ENCODE measurements around the gene TEX2.

The TEX2 gene

DNA sequence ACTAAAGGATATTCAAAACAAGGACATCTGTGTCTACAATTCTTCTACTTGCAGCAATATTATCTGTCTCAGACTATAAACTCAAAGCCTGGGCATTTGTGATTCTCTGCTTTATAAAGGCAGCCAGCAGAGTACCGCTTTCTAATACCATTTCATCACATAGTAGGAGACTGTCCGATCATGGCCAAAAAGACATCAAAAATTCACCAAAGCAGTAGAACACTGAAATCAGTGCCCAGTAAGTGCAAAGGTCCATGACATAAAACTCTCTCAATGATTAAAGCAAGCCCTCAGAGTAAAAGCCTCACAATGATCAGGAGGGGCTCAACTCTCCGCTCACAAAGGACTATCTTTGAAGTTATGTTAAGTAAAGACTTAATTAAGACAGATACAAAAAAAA is 156.1 kb downstream of the TEX2 start:
- TF ChIP-seq, protein P1, sequence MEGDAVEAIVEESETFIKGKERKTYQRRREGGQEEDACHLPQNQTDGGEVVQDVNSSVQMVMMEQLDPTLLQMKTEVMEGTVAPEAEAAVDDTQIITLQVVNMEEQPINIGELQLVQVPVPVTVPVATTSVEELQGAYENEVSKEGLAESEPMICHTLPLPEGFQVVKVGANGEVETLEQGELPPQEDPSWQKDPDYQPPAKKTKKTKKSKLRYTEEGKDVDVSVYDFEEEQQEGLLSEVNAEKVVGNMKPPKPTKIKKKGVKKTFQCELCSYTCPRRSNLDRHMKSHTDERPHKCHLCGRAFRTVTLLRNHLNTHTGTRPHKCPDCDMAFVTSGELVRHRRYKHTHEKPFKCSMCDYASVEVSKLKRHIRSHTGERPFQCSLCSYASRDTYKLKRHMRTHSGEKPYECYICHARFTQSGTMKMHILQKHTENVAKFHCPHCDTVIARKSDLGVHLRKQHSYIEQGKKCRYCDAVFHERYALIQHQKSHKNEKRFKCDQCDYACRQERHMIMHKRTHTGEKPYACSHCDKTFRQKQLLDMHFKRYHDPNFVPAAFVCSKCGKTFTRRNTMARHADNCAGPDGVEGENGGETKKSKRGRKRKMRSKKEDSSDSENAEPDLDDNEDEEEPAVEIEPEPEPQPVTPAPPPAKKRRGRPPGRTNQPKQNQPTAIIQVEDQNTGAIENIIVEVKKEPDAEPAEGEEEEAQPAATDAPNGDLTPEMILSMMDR (IDR thresholded peaks at IDR 0.05; ENCODE audit: low read length) = no peak
- TF ChIP-seq EZH2 (IDR thresholded peaks at IDR 0.05; ENCODE audit: borderline replicate concordance, low read length) = no peak
- no peaks in the 10 kb centered on the region for H3K4me1 ChIP-seq (ENCODE audit: insufficient read depth, low read length, severe bottlenecking)
- H3K79me2 ChIP-seq (ENCODE audit: insufficient read depth, low read length) = no peaks in the 10 kb centered on the region
- no peaks in the 10 kb centered on the region for H3K36me3 ChIP-seq (ENCODE audit: insufficient read depth, low read length)
- no peaks in the 10 kb centered on the region for H4K20me1 ChIP-seq (ENCODE audit: insufficient read depth, low read length)
- no peaks in the 10 kb centered on the region; the same call in 1 of the 2 replicates for H3K27me3 ChIP-seq (ENCODE audit: insufficient read depth, low read length)
- H3K27ac ChIP-seq (ENCODE audit: low read depth, low read length, poor library complexity, severe bottlenecking) = no peak overlapping the region
- H3K4me3 ChIP-seq (ENCODE audit: low read depth, low read length, poor library complexity, severe bottlenecking) = no peak overlapping the region
- no peak overlapping the region for H3K4me2 ChIP-seq (ENCODE audit: low read length)
- H3K9me3 ChIP-seq (ENCODE audit: low read length) = no peaks in the 10 kb centered on the region
- no peaks in the 10 kb centered on the region for H3K9me2 ChIP-seq (ENCODE audit: low read depth, low read length)
- H2AFZ ChIP-seq (ENCODE audit: low read length) = no peak overlapping the region
- no peak overlapping the region for H3K9ac ChIP-seq (ENCODE audit: low read length)
- no peaks in the 10 kb centered on the region for H3F3A ChIP-seq (ENCODE audit: insufficient read depth, low read length)

DNA sequence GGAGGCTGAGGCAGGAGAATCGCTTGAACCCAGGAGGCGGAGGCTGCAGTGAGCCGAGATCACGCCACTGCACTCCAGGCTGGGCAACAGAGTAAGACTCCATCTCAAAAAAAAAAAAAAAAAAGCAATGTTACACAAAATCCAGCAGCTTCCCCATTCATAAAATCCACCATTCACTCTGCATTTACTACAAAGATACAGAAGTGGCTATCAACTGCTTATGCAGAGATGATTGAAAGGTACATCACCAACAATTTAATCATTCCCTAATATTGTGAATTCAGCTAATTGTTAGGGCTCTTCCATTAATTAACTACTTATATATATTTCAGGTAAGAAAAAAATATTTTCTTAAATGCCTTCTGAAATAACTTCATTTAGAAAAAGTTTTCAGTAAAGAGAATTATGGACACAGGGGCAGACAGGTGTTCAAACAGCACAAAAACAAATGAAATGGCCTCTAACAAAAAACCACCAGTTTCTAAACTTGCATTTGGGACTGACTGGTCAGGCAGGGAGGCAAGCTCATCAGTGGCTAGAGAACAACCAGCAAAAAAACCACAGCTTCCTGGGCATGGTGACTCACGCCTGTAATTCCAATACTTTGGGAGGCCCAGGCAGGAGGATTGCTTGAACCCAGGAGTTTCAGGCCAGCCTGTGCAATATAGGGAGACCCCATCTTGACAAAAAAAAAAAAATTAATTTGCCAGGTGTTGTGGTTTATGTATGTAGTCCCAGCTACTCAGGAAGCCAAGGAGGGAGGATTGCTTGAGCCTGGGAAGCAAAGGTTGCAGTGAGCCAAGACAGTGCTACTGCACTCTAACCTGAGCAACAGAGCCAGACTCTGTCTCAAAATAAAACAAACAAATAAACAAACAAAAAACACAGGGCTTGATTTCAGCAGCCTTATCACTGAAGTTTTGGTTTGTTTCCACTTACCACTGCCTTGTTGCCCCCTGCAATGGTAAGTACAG is 159.4 kb downstream of the TEX2 start:
- H3F3A ChIP-seq (ENCODE audit: insufficient read depth, low read length) = no peaks in the 10 kb centered on the region
- no peak overlapping the region for H3K4me3 ChIP-seq (ENCODE audit: low read depth, low read length, poor library complexity, severe bottlenecking)

DNA sequence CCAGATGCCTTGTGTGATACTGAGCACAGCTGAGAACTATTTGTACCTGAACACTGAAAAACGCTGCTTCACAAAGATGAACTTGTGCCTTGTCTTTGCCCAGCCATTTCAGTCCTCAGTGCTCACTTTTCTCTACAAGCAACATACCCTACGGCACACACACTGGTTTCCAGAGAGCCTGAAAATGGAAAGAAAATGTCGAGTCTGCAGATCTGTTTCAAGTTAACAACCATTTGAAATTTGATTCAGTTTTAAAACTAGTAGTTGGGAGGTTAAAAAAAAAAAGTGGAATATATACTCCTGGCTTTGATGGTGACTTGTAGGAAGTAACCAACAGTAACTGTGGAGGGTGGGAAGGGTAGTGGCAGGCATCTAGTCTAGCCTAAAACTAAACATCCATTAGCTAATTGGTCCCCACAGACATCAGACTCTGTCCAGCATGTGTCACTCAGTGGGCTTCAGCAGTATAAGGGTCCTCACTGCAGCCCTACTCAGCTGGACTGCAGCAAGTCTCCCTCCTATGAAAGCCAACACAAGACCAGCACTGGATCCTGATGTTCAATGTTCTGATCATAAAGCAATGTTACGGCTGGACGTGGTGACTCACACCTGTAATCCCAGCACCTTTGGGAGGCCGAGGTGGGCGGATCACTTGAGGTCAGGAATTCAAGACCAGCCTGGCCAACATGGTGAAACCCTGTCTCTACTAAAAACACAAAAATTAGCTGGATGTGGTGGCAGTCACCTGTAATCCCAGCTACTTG is 160.3 kb downstream of the TEX2 start:
- no peak overlapping the region for H3K4me2 ChIP-seq (ENCODE audit: low read length)
- no peaks in the 10 kb centered on the region for H3K36me3 ChIP-seq (ENCODE audit: insufficient read depth, low read length)
- H2AFZ ChIP-seq (ENCODE audit: low read length) = no peak overlapping the region
- TF ChIP-seq EZH2 (IDR thresholded peaks at IDR 0.05; ENCODE audit: borderline replicate concordance, low read length) = no peak
- TF ChIP-seq, protein P1 (IDR thresholded peaks at IDR 0.05; ENCODE audit: low read length) = no peak
- H3F3A ChIP-seq (ENCODE audit: insufficient read depth, low read length) = no peaks in the 10 kb centered on the region
- H3K27ac ChIP-seq (ENCODE audit: low read depth, low read length, poor library complexity, severe bottlenecking) = no peak overlapping the region
- no peak overlapping the region for H3K9ac ChIP-seq (ENCODE audit: low read length)
- no peaks in the 10 kb centered on the region; the same call in 1 of the 2 replicates for H3K27me3 ChIP-seq (ENCODE audit: insufficient read depth, low read length)
- H3K9me2 ChIP-seq (ENCODE audit: low read depth, low read length) = no peaks in the 10 kb centered on the region
- H4K20me1 ChIP-seq (ENCODE audit: insufficient read depth, low read length) = no peaks in the 10 kb centered on the region
- no peaks in the 10 kb centered on the region for H3K4me1 ChIP-seq (ENCODE audit: insufficient read depth, low read length, severe bottlenecking)
- H3K79me2 ChIP-seq (ENCODE audit: insufficient read depth, low read length) = no peaks in the 10 kb centered on the region
- no peak overlapping the region for H3K4me3 ChIP-seq (ENCODE audit: low read depth, low read length, poor library complexity, severe bottlenecking)
- no peaks in the 10 kb centered on the region for H3K9me3 ChIP-seq (ENCODE audit: low read length)

More for the DNA sequence above, 159.4 kb downstream of the TEX2 start:
- H3K36me3 ChIP-seq (ENCODE audit: insufficient read depth, low read length) = no peaks in the 10 kb centered on the region
- H3K27ac ChIP-seq (ENCODE audit: low read depth, low read length, poor library complexity, severe bottlenecking) = no peak overlapping the region
- no peak overlapping the region for H2AFZ ChIP-seq (ENCODE audit: low read length)
- H3K9ac ChIP-seq (ENCODE audit: low read length) = no peak overlapping the region
- no peaks in the 10 kb centered on the region for H3K4me1 ChIP-seq (ENCODE audit: insufficient read depth, low read length, severe bottlenecking)
- H3K9me2 ChIP-seq (ENCODE audit: low read depth, low read length) = no peaks in the 10 kb centered on the region
- no peak overlapping the region for H3K4me2 ChIP-seq (ENCODE audit: low read length)
- no peaks in the 10 kb centered on the region for H3K79me2 ChIP-seq (ENCODE audit: insufficient read depth, low read length)
- TF ChIP-seq, protein P1 (IDR thresholded peaks at IDR 0.05; ENCODE audit: low read length) = no peak
- TF ChIP-seq EZH2 (IDR thresholded peaks at IDR 0.05; ENCODE audit: borderline replicate concordance, low read length) = no peak
- H3K27me3 ChIP-seq (ENCODE audit: insufficient read depth, low read length) = no peaks in the 10 kb centered on the region; the same call in 1 of the 2 replicates
- H3K9me3 ChIP-seq (ENCODE audit: low read length) = no peaks in the 10 kb centered on the region
- no peaks in the 10 kb centered on the region for H4K20me1 ChIP-seq (ENCODE audit: insufficient read depth, low read length)

All from OCI-LY1 (cell line).